HepG2 (cell line): ENCODE results near the gene SLC7A11. TPM values are rescaled to one million over a fixed set of nuclear protein-coding genes. Genes with fewer than 3 reads are reported as not detected.

Experiments used
- ATAC-seq: fragments of 200-7000 bp; cut with Tn5 transposase; 3 replicates; pipeline ENCODE4 v1.9.1; 2020; ENCODE audit warnings: mild to moderate bottlenecking, moderate library complexity
- BruUV-seq: library from RNA; stranded (reverse); fragments of 400-500 nt; replicated peaks from 2 replicates; lab custom pipeline; 2021; lab: Mats Ljungman, UMichigan
- CTCF ChIA-PET: fragments of 300-600 bp; formaldehyde crosslinking; extraction: SDS; loops from one replicate; lab custom pipeline; 2021; ENCODE audit warnings: low total read pairs, inconsistent platforms, low intra/inter-chr PET ratio; lab: Yijun Ruan, JAX
- POLR2A ChIA-PET: fragments of 350-600 bp; sonication (Branson Sonifier 250); formaldehyde crosslinking; loops from one replicate; lab custom pipeline; 2020; ENCODE audit warnings: antibody characterized with exemption, inconsistent platforms; lab: Yijun Ruan, JAX
- DNase-seq: peaks from one replicate; pipeline ENCODE4 v3.0.0-alpha.2; 2015; ENCODE audit warnings: low spot score
- FAIRE-seq: peaks from 3 replicates; lab custom pipeline; 2011; peaks lifted over from hg19 to GRCh38; lab: Jason Lieb, UNC
- H2AFZ ChIP-seq: one replicate; pipeline ENCODE4 v1.6.1; 2011; ENCODE audit warnings: low read length, inconsistent platforms
- H3K27ac ChIP-seq: fragments of 300-600 bp; 3 replicates; pipeline ENCODE4 v1.8.0; 2011; ENCODE audit warnings: mixed run types, mild to moderate bottlenecking, mixed read lengths, low read length, inconsistent platforms; ENCODE audit not compliant: insufficient read depth; ENCODE audit errors: extremely low read length
- H3K27me3 ChIP-seq, 2 experiments: fragments of 200-600 bp in 1 of 2; 2 replicates in 1 of 2; 3 replicates in 1 of 2; pipeline versions ENCODE4 v1.6.0 to v1.8.0; 2011; ENCODE audit warnings: low read length in 2 of 2, mild to moderate bottlenecking in 2 of 2, moderate library complexity in 2 of 2, inconsistent platforms in 1 of 2; ENCODE audit not compliant: insufficient read depth in 2 of 2, control insufficient read depth in 1 of 2
- H3K36me3 ChIP-seq, 2 experiments: fragments of 200-600 bp in 1 of 2; replicated peaks in 1 of 2; 2 replicates in 1 of 2; 3 replicates in 1 of 2; pipeline versions ENCODE4 v1.5.1 to v1.8.0; 2011; ENCODE audit warnings: low read length in 2 of 2, inconsistent platforms in 1 of 2; ENCODE audit not compliant: insufficient read depth in 2 of 2, control insufficient read depth in 1 of 2
- H3K4me1 ChIP-seq: 2 replicates; pipeline ENCODE4 v1.5.1; 2012; ENCODE audit warnings: low read length, inconsistent platforms; ENCODE audit not compliant: insufficient read depth
- H3K4me2 ChIP-seq: 2 replicates; pipeline ENCODE4 v1.6.0; 2011; ENCODE audit warnings: low read depth, low read length, inconsistent platforms
- H3K4me3 ChIP-seq, 3 experiments: fragments of 200-600 bp in 1 of 3; sonication (generic), shearing (Covaris generic) in 1 of 3; replicated peaks in 1 of 3; 2 replicates each; pipeline ENCODE4 v1.5.1; 2011 to 2016; ENCODE audit warnings: low read length in 3 of 3, inconsistent platforms in 2 of 3, low read depth in 2 of 3, mild to moderate bottlenecking in 2 of 3, control low read depth in 1 of 3, mixed read lengths in 1 of 3; ENCODE audit not compliant: insufficient read depth in 1 of 3
- H3K79me2 ChIP-seq: one replicate; pipeline ENCODE4 v1.6.1; 2011; ENCODE audit warnings: low read length, inconsistent platforms; ENCODE audit not compliant: insufficient read depth
- H3K9ac ChIP-seq: 2 replicates; pipeline ENCODE4 v1.6.0; 2011; ENCODE audit warnings: mild to moderate bottlenecking, low read depth, low read length, inconsistent platforms; ENCODE audit not compliant: insufficient read depth
- H3K9me3 ChIP-seq: 2 replicates; pipeline ENCODE4 v1.5.1; 2012; ENCODE audit warnings: mild to moderate bottlenecking, low read length
- H4K20me1 ChIP-seq: 2 replicates; pipeline ENCODE4 v1.6.0; 2011; ENCODE audit warnings: inconsistent platforms, mild to moderate bottlenecking, low read length, moderate library complexity; ENCODE audit not compliant: insufficient read depth
- ASH2L ChIP-seq: fragments of 300-600, 200-600 bp; sonication (generic); IDR thresholded peaks from 2 replicates; pipeline ENCODE4 v1.7.0; 2017; ENCODE audit warnings: low read depth, mild to moderate bottlenecking, moderate library complexity, mixed read lengths, low read length; ENCODE audit not compliant: insufficient read length
- GATA4 ChIP-seq: sonication (generic); IDR thresholded peaks from 2 replicates; pipeline ENCODE4 v1.6.1; 2016; ENCODE audit warnings: antibody characterized with exemption, low read depth, borderline replicate concordance
- KLF6 ChIP-seq: IDR thresholded peaks from 2 replicates; pipeline ENCODE4 v1.8.0; 2016; ENCODE audit warnings: missing biosample characterization, missing genetic modification reagents
- MED13 ChIP-seq: sonication (generic); formaldehyde crosslinking; IDR thresholded peaks from 2 replicates; pipeline ENCODE4 v1.5.0; 2020; ENCODE audit warnings: missing genetic modification reagents
- NFYC ChIP-seq: IDR thresholded peaks from 2 replicates; pipeline ENCODE4 v1.6.1; 2016; ENCODE audit warnings: missing genetic modification reagents, missing compliant biosample characterization
- PBX3 ChIP-seq: sonication (generic); formaldehyde crosslinking; IDR thresholded peaks from 2 replicates; pipeline ENCODE4 v1.8.1; 2023; ENCODE audit warnings: missing genetic modification reagents, inconsistent platforms, borderline replicate concordance
- RAD51 ChIP-seq: fragments of 450-650 bp; IDR thresholded peaks from 2 replicates; pipeline ENCODE4 v1.6.1; 2016; ENCODE audit warnings: borderline replicate concordance
- ZFP41 ChIP-seq: sonication (generic); formaldehyde crosslinking; IDR thresholded peaks from 2 replicates; pipeline ENCODE4 v1.4.0; 2020; ENCODE audit warnings: mild to moderate bottlenecking, missing genetic modification reagents, borderline replicate concordance
- ZNF501 ChIP-seq: sonication (generic); formaldehyde crosslinking; IDR thresholded peaks from 2 replicates; pipeline ENCODE4 v1.5.1; 2020; ENCODE audit warnings: mild to moderate bottlenecking, moderate library complexity, missing genetic modification reagents
- ZNF678 ChIP-seq: sonication (generic); formaldehyde crosslinking; IDR thresholded peaks from 2 replicates; pipeline ENCODE4 v1.4.0; 2020; ENCODE audit warnings: mild to moderate bottlenecking, missing genetic modification reagents
- ZNF850 ChIP-seq: sonication (generic); formaldehyde crosslinking; conservative IDR thresholded peaks from 2 replicates; pipeline ENCODE4 v1.9.0; 2021; ENCODE audit warnings: mild to moderate bottlenecking, missing genetic modification reagents
- WGBS: methylation state at CpG from one replicate; pipeline ENCODE4 v1.1.6; 2017; ENCODE audit warnings: low lambda C conversion rate; 5-methylcytosine and 5-hydroxymethylcytosine counted together
- in situ Hi-C: cut with HindIII; loops from 2 replicates; pipeline ENCODE4 v1.10.0; 2017; ENCODE audit warnings: low pct_unique_long_range_greater_than_20kb; ENCODE audit not compliant: extremely low pct_ligation_motif_present
- intact Hi-C: fragments of 100-400 bp; cut with micrococcal nuclease; formaldehyde crosslinking; loops from one replicate; pipeline ENCODE4 v1.10.0; 2022; ENCODE audit not compliant: unreplicated experiment
- polyA plus RNA-seq, 8 experiments: library from polyadenylated mRNA; depleted of rRNA in 3 of 8; stranded (reverse) in 7 of 8; unstranded in 1 of 8; fragments of >200 nt; fragmentation: Illumina TruSeq in 4 of 8; extraction: Trizol in 4 of 8; gene quantifications; 2 replicates each; pipeline versions ENCODE4 v1.2.1 to v1.2.3, GENCODE V29; 2011 to 2016; ENCODE audit warnings: low read depth in 4 of 8, missing spikeins in 1 of 8, mixed read lengths in 1 of 8; ENCODE audit not compliant: insufficient read depth in 1 of 8
- total RNA-seq, 5 experiments: library from RNA; depleted of rRNA; stranded (reverse); fragments of >200 nt; fragmentation: Illumina TruSeq; extraction: Trizol; gene quantifications; 2 replicates each; pipeline ENCODE4 v1.2.3, GENCODE V29; 2016; ENCODE audit warnings: low read depth in 1 of 5

The SLC7A11 gene
- total and polyA plus RNA-seq, 2 of the 13 experiments (the other 11 are each of a cell fraction or from before 2014, with no cell fraction given), result 15.7 to 17.5 TPM

- peaks cover 13% of the 10 kb centered on the region; the same call in 1 of the 2 replicates for H3K4me1 ChIP-seq
- intact Hi-C loops, result no loop called here
- TF ChIP-seq ASH2L, result no peak
- TF ChIP-seq RAD51, result no peak
- no peak for TF ChIP-seq MED13 (CRISPR knock-in tag)
- no peak for TF ChIP-seq ZNF501
These were observed 123.9 kb downstream of the SLC7A11 start for GRCh38 chr4:138118270-138118669.

GRCh38 chr4:138115053-138115452, 127.1 kb downstream of the SLC7A11 start:
- Histone ChIP-seq H3K9ac (no peak overlapping the region), H3K79me2 (no peaks in the 10 kb centered on the region), H3K4me2 (no peak overlapping the region), H4K20me1 (no peaks in the 10 kb centered on the region), H2AFZ (no peak overlapping the region), H3K9me3 (no peaks in the 10 kb centered on the region), H3K27ac (no peak overlapping the region), H3K27me3 (no peaks in the 10 kb centered on the region), H3K4me3 (no peak overlapping the region), H3K4me1 (peaks cover 37% of the 10 kb centered on the region), H3K36me3 (no peaks in the 10 kb centered on the region)
- FAIRE-seq (no peak), DNase-seq (no peak), ATAC-seq (no peak)
- intact Hi-C loops (no loop called here), in situ Hi-C loops (no loop called here)
- CTCF ChIA-PET, result no interaction called here
- BruUV-seq, result no TSS peak
- POLR2A ChIA-PET, result no interaction called here
- no peak for TF ChIP-seq PBX3
- no peak for TF ChIP-seq GATA4
- no peak for TF ChIP-seq ZNF850 (CRISPR knock-in tag)
- TF ChIP-seq ZFP41 (CRISPR knock-in tag), result no peak
- no peak for TF ChIP-seq NFYC (CRISPR knock-in tag)
- no peak for TF ChIP-seq ZNF678 (CRISPR knock-in tag)
- no peak for TF ChIP-seq KLF6
- WGBS, result 51% methylated on average over 2 of the region's 2 CpGs

More at GRCh38 chr4:138118270-138118669, 123.9 kb downstream of the SLC7A11 start:
- Histone ChIP-seq H3K27me3 (no peaks in the 10 kb centered on the region), H4K20me1 (no peaks in the 10 kb centered on the region), H3K79me2 (no peaks in the 10 kb centered on the region), H3K9ac (no peak overlapping the region), H3K9me3 (no peaks in the 10 kb centered on the region), H3K27ac (no peak overlapping the region), H3K36me3 (no peaks in the 10 kb centered on the region), H3K4me2 (no peak overlapping the region), H3K4me3 (no peak overlapping the region), H2AFZ (no peak overlapping the region)
- whole genome bisulfite sequencing, result 17% methylated on average over 1 of the region's 1 CpG
- ATAC-seq, result no peak
- DNase-seq, result no peak
- ChIA-PET CTCF (no interaction called here), POLR2A (no interaction called here)
- no TSS peak for BruUV-seq
- no peak for FAIRE-seq
- in situ Hi-C loops, result no loop called here
